ENCODE measurements around the gene DLX5. TPM values are rescaled to one million over a fixed set of nuclear protein-coding genes. Genes with fewer than 3 reads are reported as not detected.
A peak's percentile ranks its signal among the peaks of the same experiment; 100 is the strongest.
"Not testable (repeated sequence)": the region's sequence is repeated elsewhere in the genome, so short reads cannot be mapped to it uniquely, and the experiment has no call there.

DLX5 gene
- 5.1 TPM for polyA plus RNA-seq (2013, experiment 1 of 2)
- polyA plus RNA-seq (2013, experiment 2 of 2): 4.3 TPM

GRCh38 chr7:97024209-97025129, at the start of gene DLX5:
TSS of gene DLX5 (minus strand) at chr7:97024831. CDS start at chr7:97024623, 208 bp downstream.
- Histone ChIP-seq H3K4me3 (ENCODE audit: low read length in 2 of 2) (peak within 1 kb of the TSS in 1 of 2 donors; percentile 83), H3K9ac (ENCODE audit: low read depth, low read length, poor library complexity) (peak within 1 kb of the TSS; percentile 83), H2BK5ac (ENCODE audit: low read length) (peak within 1 kb of the TSS; percentile 20), H2AK5ac (ENCODE audit: low read depth, low read length) (peak within 1 kb of the TSS; percentile 13), H4K8ac (ENCODE audit: low read depth, low read length) (no peak within 1 kb of the TSS), H3K4me1 (ENCODE audit: control insufficient read depth in 2 of 2, insufficient read depth in 1 of 2, low read depth in 1 of 2, low read length in 2 of 2) (peaks cover 2 to 18% of the 10 kb centered on the region in 2 donors), H2BK120ac (ENCODE audit: low read depth, low read length) (no peak within 1 kb of the TSS), H3K4me2 (ENCODE audit: insufficient read depth, low read length, poor library complexity, severe bottlenecking) (peak within 1 kb of the TSS; percentile 95), H3K79me1 (ENCODE audit: low read depth, low read length) (peaks cover 1% of the 10 kb centered on the region), H3K27ac (replicated peaks; ENCODE audit: low read length) (no peak within 1 kb of the TSS), H3K14ac (ENCODE audit: low read length) (no peak within 1 kb of the TSS), H2BK15ac (ENCODE audit: low read length) (no peak within 1 kb of the TSS), H2AFZ (ENCODE audit: low read length) (peak within 1 kb of the TSS; percentile 73), H3K27me3 (ENCODE audit: control insufficient read depth in 3 of 3, insufficient read depth in 3 of 3, low read depth in 1 of 3, low read length in 3 of 3) (peaks cover 34 to 87% (median 77%) of the 10 kb centered on the region in 3 experiments), H3K18ac (ENCODE audit: low read length) (peak within 1 kb of the TSS; percentile 87), H3K9me3 (replicated peaks in 1 of 2; ENCODE audit: control insufficient read depth in 2 of 2, insufficient read depth in 1 of 2, low read depth in 1 of 2, low read length in 2 of 2) (no peaks in the 10 kb centered on the region), H4K91ac (ENCODE audit: low read depth, low read length, poor library complexity) (no peak within 1 kb of the TSS), H3K36me3 (replicated peaks in 1 of 2; ENCODE audit: control insufficient read depth in 2 of 2, insufficient read depth in 2 of 2, low read length in 2 of 2) (no peaks in the 10 kb centered on the region), H2BK12ac (ENCODE audit: low read length) (no peak within 1 kb of the TSS), H3K23ac (ENCODE audit: low read depth, low read length, poor library complexity) (peak within 1 kb of the TSS; percentile 36), H3K4ac (ENCODE audit: low read length) (no peak within 1 kb of the TSS)
- DNase-seq (ENCODE audit: low spot score): peak; percentile 67
- no CpG with 5 or more reads among the region's 60 CpGs for WGBS, 2 donors (ENCODE audit: extremely low coverage in 2 of 2, insufficient read length in 2 of 2, insufficient replicate concordance in 1 of 2)

GRCh38 chr7:97072025-97072424, 47.4 kb upstream of the DLX5 start:
- no CpG with 5 or more reads among the region's 2 CpGs for WGBS, 2 donors (ENCODE audit: extremely low coverage in 2 of 2, insufficient read length in 2 of 2, insufficient replicate concordance in 1 of 2)
- not testable (repeated sequence) for H2AFZ ChIP-seq (ENCODE audit: low read length); H3K27ac ChIP-seq (replicated peaks; ENCODE audit: low read length); H3K18ac ChIP-seq (ENCODE audit: low read length); H3K4ac ChIP-seq (ENCODE audit: low read length); H2BK120ac ChIP-seq (ENCODE audit: low read depth, low read length); H3K4me3 ChIP-seq (ENCODE audit: low read length in 2 of 2); H3K27me3 ChIP-seq (ENCODE audit: control insufficient read depth in 3 of 3, insufficient read depth in 3 of 3, low read depth in 1 of 3, low read length in 3 of 3); H4K8ac ChIP-seq (ENCODE audit: low read depth, low read length); H3K4me2 ChIP-seq (ENCODE audit: insufficient read depth, low read length, poor library complexity, severe bottlenecking); H3K79me1 ChIP-seq (ENCODE audit: low read depth, low read length); H2AK5ac ChIP-seq (ENCODE audit: low read depth, low read length); H3K4me1 ChIP-seq (ENCODE audit: control insufficient read depth in 2 of 2, insufficient read depth in 1 of 2, low read depth in 1 of 2, low read length in 2 of 2); H2BK5ac ChIP-seq (ENCODE audit: low read length); H2BK12ac ChIP-seq (ENCODE audit: low read length); H3K9me3 ChIP-seq (replicated peaks in 1 of 2; ENCODE audit: control insufficient read depth in 2 of 2, insufficient read depth in 1 of 2, low read depth in 1 of 2, low read length in 2 of 2); H3K9ac ChIP-seq (ENCODE audit: low read depth, low read length, poor library complexity); H3K23ac ChIP-seq (ENCODE audit: low read depth, low read length, poor library complexity); DNase-seq (ENCODE audit: low spot score); H2BK15ac ChIP-seq (ENCODE audit: low read length); H3K14ac ChIP-seq (ENCODE audit: low read length); H3K36me3 ChIP-seq (replicated peaks in 1 of 2; ENCODE audit: control insufficient read depth in 2 of 2, insufficient read depth in 2 of 2, low read length in 2 of 2); H4K91ac ChIP-seq (ENCODE audit: low read depth, low read length, poor library complexity)

- H3K18ac ChIP-seq (ENCODE audit: low read length): no peak overlapping the region
- H3K23ac ChIP-seq (ENCODE audit: low read depth, low read length, poor library complexity): no peak overlapping the region
- H2AK5ac ChIP-seq (ENCODE audit: low read depth, low read length): no peak overlapping the region
- WGBS, 2 donors (ENCODE audit: extremely low coverage in 2 of 2, insufficient read length in 2 of 2, insufficient replicate concordance in 1 of 2): no CpG with 5 or more reads among the region's 5 CpGs
- no peak overlapping the region for H2AFZ ChIP-seq (ENCODE audit: low read length)
- H4K8ac ChIP-seq (ENCODE audit: low read depth, low read length): no peak overlapping the region
- H3K36me3 ChIP-seq (replicated peaks in 1 of 2; ENCODE audit: control insufficient read depth in 2 of 2, insufficient read depth in 2 of 2, low read length in 2 of 2): no peaks in the 10 kb centered on the region
- H2BK120ac ChIP-seq (ENCODE audit: low read depth, low read length): no peak overlapping the region
- H3K27me3 ChIP-seq (ENCODE audit: control insufficient read depth in 3 of 3, insufficient read depth in 3 of 3, low read depth in 1 of 3, low read length in 3 of 3): no peaks in the 10 kb centered on the region
- no peak overlapping the region for H2BK15ac ChIP-seq (ENCODE audit: low read length)
- H3K4ac ChIP-seq (ENCODE audit: low read length): no peak overlapping the region
- no peak overlapping the region for H3K14ac ChIP-seq (ENCODE audit: low read length)
- H3K4me3 ChIP-seq (ENCODE audit: low read length in 2 of 2): no peak overlapping the region
- H4K91ac ChIP-seq (ENCODE audit: low read depth, low read length, poor library complexity): no peak overlapping the region
- peak; percentile 54 for DNase-seq (ENCODE audit: low spot score)
- no peak overlapping the region for H2BK12ac ChIP-seq (ENCODE audit: low read length)
- H2BK5ac ChIP-seq (ENCODE audit: low read length): no peak overlapping the region
- H3K9ac ChIP-seq (ENCODE audit: low read depth, low read length, poor library complexity): no peak overlapping the region
- no peak overlapping the region for H3K27ac ChIP-seq (replicated peaks; ENCODE audit: low read length)
- no peaks in the 10 kb centered on the region for H3K4me1 ChIP-seq (ENCODE audit: control insufficient read depth in 2 of 2, insufficient read depth in 1 of 2, low read depth in 1 of 2, low read length in 2 of 2)
- no peaks in the 10 kb centered on the region for H3K9me3 ChIP-seq (replicated peaks in 1 of 2; ENCODE audit: control insufficient read depth in 2 of 2, insufficient read depth in 1 of 2, low read depth in 1 of 2, low read length in 2 of 2)
- H3K79me1 ChIP-seq (ENCODE audit: low read depth, low read length): no peaks in the 10 kb centered on the region
- no peak overlapping the region for H3K4me2 ChIP-seq (ENCODE audit: insufficient read depth, low read length, poor library complexity, severe bottlenecking)
Measured at GRCh38 chr7:97064972-97065587, 40.4 kb upstream of the DLX5 start.

DNA sequence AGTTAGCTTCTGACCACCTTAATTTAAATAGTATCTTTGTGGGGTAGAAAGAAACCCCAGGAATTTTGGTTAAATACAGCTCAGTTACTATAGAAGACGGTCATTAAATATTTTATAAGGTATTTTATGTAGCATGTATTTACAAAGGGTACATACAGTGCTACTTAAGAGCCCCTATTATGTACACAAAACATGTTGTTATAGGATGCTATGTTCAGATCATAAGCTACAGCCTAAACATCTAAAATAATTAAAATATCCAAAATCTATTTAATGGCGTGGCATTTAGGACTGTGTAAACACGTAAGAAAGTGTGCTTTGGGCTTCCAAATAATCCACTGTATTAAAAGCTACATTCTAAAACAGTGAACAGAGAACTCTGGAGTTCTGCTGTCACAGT, 39.4 kb upstream of the DLX5 start:
- H2AK5ac ChIP-seq (ENCODE audit: low read depth, low read length): no peak overlapping the region
- no peaks in the 10 kb centered on the region for H3K79me1 ChIP-seq (ENCODE audit: low read depth, low read length)
- no peak overlapping the region for H2BK120ac ChIP-seq (ENCODE audit: low read depth, low read length)
- no peak for DNase-seq (ENCODE audit: low spot score)
- no peak overlapping the region for H2BK5ac ChIP-seq (ENCODE audit: low read length)
- H2BK12ac ChIP-seq (ENCODE audit: low read length): no peak overlapping the region
- H2AFZ ChIP-seq (ENCODE audit: low read length): no peak overlapping the region
- no peak overlapping the region for H2BK15ac ChIP-seq (ENCODE audit: low read length)
- no peaks in the 10 kb centered on the region for H3K9me3 ChIP-seq (replicated peaks in 1 of 2; ENCODE audit: control insufficient read depth in 2 of 2, insufficient read depth in 1 of 2, low read depth in 1 of 2, low read length in 2 of 2)
- no peaks in the 10 kb centered on the region for H3K4me1 ChIP-seq (ENCODE audit: control insufficient read depth in 2 of 2, insufficient read depth in 1 of 2, low read depth in 1 of 2, low read length in 2 of 2)
- no peak overlapping the region for H3K4me3 ChIP-seq (ENCODE audit: low read length in 2 of 2)
- H4K91ac ChIP-seq (ENCODE audit: low read depth, low read length, poor library complexity): no peak overlapping the region
- no CpG with 5 or more reads among the region's 3 CpGs for WGBS, 2 donors (ENCODE audit: extremely low coverage in 2 of 2, insufficient read length in 2 of 2, insufficient replicate concordance in 1 of 2)
- no peak overlapping the region for H3K23ac ChIP-seq (ENCODE audit: low read depth, low read length, poor library complexity)
- H3K4me2 ChIP-seq (ENCODE audit: insufficient read depth, low read length, poor library complexity, severe bottlenecking): no peak overlapping the region
- no peaks in the 10 kb centered on the region for H3K27me3 ChIP-seq (ENCODE audit: control insufficient read depth in 3 of 3, insufficient read depth in 3 of 3, low read depth in 1 of 3, low read length in 3 of 3)
- no peak overlapping the region for H3K9ac ChIP-seq (ENCODE audit: low read depth, low read length, poor library complexity)
- no peak overlapping the region for H4K8ac ChIP-seq (ENCODE audit: low read depth, low read length)
- H3K18ac ChIP-seq (ENCODE audit: low read length): no peak overlapping the region
- no peak overlapping the region for H3K4ac ChIP-seq (ENCODE audit: low read length)
- H3K36me3 ChIP-seq (replicated peaks in 1 of 2; ENCODE audit: control insufficient read depth in 2 of 2, insufficient read depth in 2 of 2, low read length in 2 of 2): no peaks in the 10 kb centered on the region
- no peak overlapping the region for H3K27ac ChIP-seq (replicated peaks; ENCODE audit: low read length)
- H3K14ac ChIP-seq (ENCODE audit: low read length): no peak overlapping the region

Data from neuronal stem cell (in vitro differentiated cells).